HG02610 (cell line): ENCODE results near the gene DIRAS1.

Experiments used
- ATAC-seq: cut with Tn5 transposase; IDR thresholded peaks from one replicate; pipeline ENCODE4 v1.9.1; 2021; ENCODE audit warnings: mild to moderate bottlenecking, moderate library complexity; ENCODE audit not compliant: unreplicated experiment

Gene DIRAS1

GRCh38 chr19:2720777-2721569 lies at the start of gene DIRAS1:
TSS of gene DIRAS1 (minus strand) at chr19:2721372. CDS start at chr19:2717806, 3,566 bp downstream.
- no peak for ATAC-seq

DNA sequence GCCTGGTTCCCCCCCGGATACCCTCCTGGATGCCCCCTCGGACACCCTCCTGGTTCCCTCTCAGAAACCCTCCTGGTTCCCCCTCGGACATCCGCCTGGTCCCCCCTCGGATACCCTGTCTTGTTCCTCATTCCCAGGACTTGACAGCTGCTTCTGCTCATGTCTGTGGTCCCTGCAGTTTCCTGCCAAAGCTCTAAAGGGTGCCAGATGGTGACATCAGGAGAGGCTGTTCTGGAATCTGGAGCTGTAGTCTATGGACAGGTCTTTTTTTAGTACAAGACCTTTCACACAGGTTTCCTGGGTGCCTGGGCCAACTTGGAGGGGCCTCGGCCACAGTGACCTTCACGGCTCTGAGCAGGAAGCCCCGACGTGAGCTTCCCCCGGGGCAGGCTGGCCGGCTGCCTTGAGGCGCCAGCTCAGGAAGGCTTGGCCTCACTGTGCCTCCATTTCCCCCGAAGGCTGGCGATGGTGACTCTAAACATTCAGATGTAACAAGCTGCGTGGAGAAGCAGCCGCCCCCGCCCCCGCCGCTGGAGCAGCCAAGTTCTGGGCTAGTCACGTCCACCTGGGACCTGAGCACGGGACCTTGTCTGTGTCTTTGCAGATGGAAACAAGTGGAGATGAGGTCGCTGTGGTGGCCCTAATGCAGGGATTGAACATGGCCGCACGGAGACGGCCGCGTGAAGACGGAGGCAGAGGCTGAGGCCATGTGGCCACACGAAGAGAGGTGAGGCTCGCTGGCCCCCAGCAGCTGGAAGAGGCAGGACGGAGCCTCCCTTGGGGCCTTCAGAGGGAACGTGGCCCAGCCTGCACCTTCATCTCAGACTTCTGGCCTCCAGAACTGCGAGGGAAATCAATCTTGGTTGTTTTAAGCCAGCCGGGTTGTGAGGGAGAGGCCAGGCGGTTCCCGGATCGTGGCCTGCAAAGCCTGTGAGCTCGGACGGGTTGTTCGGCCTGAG lies 49.2 kb upstream of the DIRAS1 start:
- ATAC-seq, result no peak

- ATAC-seq, result no peak
Measured at GRCh38 chr19:2769218-2769617, 48.0 kb upstream of the DIRAS1 start.

DNA sequence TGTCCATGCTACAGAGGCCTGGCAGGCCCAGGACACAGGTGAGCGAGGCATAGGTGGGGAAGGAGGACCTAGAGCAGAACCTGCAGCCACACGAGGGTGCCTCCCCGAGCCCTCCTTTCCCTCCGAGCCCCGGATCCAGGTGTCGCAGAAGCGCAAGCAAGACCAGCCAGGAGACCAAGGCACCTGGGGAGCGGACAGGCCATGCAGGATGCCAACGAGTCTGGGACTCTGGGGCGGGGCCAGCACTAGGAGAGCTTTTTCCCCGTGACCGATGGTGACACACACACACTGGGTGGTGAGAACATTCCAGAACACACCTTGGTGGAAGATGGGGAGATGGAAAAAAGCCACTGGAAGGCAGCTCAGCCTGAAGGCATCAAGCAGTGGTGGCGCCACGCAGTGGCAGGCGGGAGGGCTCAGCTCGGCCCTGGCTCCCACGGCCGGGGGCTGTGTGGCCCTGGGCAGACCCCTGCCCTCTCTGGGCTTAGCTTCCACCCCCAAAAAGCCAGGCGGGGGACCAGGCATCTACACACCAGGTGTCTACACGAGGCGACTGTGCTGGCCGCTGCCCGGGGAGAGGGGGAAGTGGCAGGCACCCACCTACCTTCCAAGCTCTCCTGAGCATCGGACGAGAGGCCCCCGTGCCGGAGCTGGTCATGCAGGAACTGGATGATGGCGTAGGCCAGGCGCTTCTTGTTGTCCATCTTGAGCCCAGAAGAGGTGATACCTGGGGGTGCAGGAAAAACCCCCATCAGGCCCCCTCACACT lies 47.4 kb upstream of the DIRAS1 start:
- ATAC-seq, result no peak

DNA sequence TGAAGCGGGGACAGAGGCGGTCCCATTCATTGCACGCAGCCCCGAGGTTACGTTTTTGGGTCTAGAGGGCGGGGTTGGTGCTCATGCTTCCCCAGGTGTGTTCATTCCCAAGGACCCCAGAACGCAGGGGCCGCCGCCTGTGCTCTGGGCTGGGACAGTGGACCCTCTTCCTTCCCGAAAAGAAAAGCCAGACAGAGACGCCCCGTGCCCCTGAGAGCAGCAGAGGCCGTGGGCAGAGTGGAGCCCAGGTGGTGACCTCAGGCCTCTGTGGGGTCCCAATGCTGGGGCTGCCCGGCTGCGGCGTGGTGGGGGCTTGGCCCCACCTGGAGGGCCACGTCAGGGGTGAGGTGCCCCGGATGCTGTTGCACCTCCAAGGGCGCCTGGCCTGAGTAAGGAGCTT lies 46.5 kb upstream of the DIRAS1 start:
- ATAC-seq, result no peak

DNA sequence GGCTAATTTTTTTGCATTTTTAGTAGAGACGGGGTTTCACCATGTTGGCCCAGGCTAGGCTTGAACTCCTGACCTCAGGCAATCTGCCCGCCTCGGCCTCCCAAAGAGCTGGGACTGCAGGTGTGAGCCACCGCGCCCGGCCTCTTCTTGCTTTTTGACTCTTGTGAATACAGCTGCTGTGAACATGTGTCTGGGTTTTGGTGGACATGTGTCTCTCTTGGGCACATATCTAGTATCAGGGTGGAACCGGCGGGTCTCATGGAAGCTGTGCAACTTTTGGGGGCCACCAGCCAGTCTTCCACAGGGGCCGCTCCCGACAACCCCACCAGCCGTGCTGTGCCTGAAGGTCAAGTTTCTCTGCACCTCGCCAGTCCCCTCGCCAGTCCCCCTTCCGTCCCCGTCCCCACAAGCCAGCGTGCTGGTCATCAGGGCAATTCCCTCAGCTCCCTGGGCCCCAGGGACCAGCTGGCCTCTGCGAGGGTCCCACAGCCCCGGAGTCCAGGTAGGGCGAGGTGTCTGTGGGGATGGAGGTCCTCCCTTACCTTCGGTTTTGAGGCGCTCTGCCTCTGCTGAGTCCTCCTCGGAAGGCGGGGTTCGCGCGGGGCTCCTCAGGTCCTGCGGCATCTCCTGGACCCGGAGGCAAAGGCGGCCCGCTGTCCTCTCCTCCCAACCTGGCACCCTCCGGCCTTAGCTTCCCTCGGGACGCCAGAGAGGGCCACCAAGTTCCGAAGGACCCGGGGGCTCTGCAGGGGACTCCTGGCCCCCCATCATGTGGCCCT lies 45.6 kb upstream of the DIRAS1 start:
- no peak for ATAC-seq

GRCh38 chr19:2765376-2765775 lies 44.2 kb upstream of the DIRAS1 start:
- ATAC-seq, result no peak

GRCh38 chr19:2764945-2765344 lies 43.8 kb upstream of the DIRAS1 start:
- no peak for ATAC-seq

DNA sequence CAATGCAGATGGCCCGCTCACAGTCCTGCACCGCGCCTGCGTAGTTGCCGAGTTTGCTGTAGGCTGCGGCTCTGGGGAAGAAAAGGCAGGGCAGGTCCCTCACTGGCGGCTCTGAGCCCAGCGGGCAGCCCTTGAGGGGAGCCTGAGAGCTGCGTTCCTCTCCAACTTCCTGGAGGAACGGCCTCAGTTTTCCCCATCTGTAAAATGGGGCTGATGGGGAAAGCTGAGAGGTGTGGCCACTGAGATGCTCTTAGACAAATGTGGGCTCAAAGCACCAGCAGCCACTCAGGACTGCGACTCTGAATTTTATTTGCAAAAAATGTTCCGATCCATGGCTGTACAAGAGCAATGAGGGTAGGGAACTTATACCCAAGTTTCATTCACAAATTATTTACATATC lies 42.5 kb upstream of the DIRAS1 start:
- ATAC-seq, result no peak

DNA sequence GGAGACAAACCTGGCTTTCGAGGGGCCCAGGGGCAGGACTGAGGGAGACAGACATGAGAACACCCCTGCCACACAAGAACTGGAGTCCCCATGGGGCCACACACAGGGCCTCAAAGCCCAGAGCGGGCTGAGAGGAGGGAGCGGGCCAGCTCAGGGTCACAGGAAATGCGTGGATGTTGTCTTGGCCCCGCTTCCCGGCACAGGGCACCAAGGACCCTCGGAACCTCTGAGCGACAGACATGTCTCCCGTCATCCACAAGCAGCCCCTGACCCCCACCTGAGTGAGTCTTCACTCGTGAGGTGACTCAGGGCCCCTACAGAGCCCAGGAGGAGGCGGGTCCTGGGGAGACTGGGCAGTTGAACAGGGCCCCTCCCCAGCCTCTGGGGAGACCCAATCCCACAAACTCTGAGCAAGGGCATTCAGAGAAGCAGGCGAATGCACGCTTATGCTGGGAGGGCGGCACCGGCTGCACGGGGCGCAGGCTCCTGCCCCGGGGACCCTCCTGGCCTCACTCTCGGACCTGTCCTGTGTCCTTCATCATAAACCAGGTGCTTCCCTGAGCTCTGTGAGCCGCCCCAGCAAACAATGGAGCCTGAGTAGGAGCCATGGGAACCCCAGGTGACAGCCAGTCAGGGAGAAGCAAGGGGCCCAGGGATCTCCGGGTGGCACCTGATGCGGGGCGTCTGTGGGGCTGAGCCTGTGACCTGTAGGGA lies 41.8 kb upstream of the DIRAS1 start:
- no peak for ATAC-seq

- no peak for ATAC-seq
Measured at GRCh38 chr19:2761876-2762782, 41.0 kb upstream of the DIRAS1 start.

DNA sequence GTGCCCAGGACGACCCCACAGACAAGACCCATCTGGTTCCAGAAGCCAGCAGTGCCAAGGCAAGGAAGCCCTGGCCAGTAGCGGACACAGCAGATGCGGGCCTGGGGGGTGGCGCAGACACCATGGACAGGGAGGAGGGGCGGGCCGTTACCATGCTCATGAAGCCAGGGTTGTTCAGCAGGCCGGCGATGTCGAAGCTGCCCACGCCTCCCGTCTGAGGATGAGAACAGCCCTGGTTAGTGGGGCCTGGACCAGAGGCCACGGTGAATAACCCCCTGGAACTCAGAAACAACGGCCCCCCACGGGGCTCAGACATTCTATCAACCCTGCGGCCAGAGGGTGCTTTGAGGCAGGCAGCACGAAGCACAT lies 40.1 kb upstream of the DIRAS1 start:
- no peak for ATAC-seq

DNA sequence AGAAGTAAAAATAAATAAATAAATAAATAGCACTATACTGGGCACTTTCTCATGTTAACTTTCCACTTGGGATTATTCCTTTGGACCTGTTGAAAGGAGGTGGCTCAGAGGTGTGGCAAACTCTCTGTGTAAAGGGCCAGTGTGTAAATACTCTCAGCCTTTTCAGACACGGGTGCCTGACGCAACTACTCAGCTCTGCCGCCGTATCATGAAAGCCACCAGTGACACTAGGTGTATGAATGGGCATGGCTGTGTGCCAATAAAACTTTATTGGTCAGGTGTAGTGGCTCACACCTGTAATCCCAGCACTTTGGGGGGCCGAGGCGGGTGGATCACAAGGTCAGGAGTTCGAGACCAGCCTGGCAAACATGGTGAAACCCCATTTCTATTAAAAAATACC lies 38.8 kb upstream of the DIRAS1 start:
- no peak for ATAC-seq

DNA sequence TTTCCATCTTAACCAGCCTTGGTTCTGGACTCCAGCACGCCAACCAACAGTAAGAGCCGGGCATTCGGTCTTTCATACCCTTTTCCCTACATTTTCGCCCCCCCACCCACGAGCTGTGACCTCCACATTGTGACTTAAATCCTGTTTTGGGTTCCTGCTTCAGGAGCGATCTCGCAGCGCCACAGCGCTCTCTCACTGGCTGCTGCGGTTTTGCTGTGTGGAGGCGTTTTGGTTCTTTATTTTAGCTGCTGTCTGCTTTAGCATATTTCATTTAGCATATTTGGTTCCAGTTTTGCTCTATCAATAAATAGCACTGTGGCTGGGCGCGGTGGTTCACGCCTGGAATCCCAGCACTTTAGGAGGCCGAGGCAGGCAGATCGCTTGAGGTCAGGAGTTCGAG lies 38.2 kb upstream of the DIRAS1 start:
- no peak for ATAC-seq

DNA sequence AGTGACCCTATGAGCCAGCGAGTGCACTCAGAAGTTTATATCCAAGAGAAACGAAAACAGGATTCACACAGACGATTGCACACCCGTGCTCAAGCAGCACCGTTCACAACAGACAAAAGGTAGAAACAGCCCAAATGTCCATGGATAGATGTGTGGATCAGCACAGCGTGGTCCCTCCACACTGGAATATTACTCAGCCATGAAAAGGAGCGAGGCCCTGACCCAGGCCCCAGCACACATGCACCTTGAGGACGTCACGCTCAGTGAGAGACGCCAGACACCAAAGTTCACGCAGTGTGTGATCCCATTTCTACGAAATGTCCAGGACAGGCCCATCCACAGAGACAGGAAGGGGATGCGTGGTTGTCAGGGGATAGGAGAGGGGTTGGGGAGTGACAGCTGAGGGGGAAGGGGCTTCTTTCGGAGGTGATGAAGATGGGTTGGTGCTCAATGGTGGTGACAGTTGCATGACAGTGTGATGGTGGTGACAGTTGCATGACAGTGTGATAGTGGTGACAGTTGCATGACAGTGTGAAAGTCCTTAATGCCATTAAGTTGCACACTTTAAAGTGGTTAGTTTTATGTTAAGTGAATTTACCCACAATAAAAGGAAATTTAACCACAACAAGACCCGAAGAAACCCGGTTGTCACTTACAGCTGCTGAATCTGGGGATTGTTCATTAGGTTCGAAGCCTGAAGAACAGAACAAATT lies 37.6 kb upstream of the DIRAS1 start:
- ATAC-seq, result no peak

GRCh38 chr19:2756921-2757881 lies 36.0 kb upstream of the DIRAS1 start:
- no peak for ATAC-seq

- no peak for ATAC-seq
Measured at GRCh38 chr19:2756477-2756876, 35.3 kb upstream of the DIRAS1 start.
